Activated CD4-positive, alpha-beta T cell treated with anti-CD3 and anti-CD28 coated beads, Interleukin-2, amount 10 ng/mL, durations not matched to agents 7 days and 5 days (primary cell): ENCODE measurements around the gene COL11A2. TPM values are rescaled to one million over a fixed set of nuclear protein-coding genes. Genes with fewer than 3 reads are reported as not detected.

ENCODE experiments used
- CTCF ChIA-PET: fragments of 350-600 bp; sonication (Branson Sonifier 250); formaldehyde crosslinking; loops from one replicate; lab custom pipeline; 2021; ENCODE audit warnings: antibody characterized with exemption; lab: Charles Lee
- POLR2A ChIA-PET: fragments of 350-600 bp; sonication (Branson Sonifier 250); formaldehyde crosslinking; loops from one replicate; lab custom pipeline; 2021; ENCODE audit warnings: antibody characterized with exemption; lab: Charles Lee
- DNase-seq: peaks from one replicate; pipeline ENCODE4 v3.0.0-alpha.2; 2020
- H3K27ac Mint-ChIP-seq: one replicate; pipeline ENCODE4 v1.8.0; 2021; ENCODE audit warnings: mild to moderate bottlenecking, moderate library complexity, mixed read lengths
- H3K27me3 Mint-ChIP-seq: one replicate; pipeline ENCODE4 v1.8.0; 2021; ENCODE audit warnings: mixed read lengths
- H3K36me3 Mint-ChIP-seq: one replicate; pipeline ENCODE4 v1.8.0; 2021; ENCODE audit warnings: low read depth, mixed read lengths
- H3K4me1 Mint-ChIP-seq: one replicate; pipeline ENCODE4 v1.8.0; 2021; ENCODE audit warnings: mixed read lengths
- H3K4me3 Mint-ChIP-seq: one replicate; pipeline ENCODE4 v1.8.0; 2021; ENCODE audit warnings: mild to moderate bottlenecking, moderate library complexity, mixed read lengths
- H3K9me3 Mint-ChIP-seq: one replicate; pipeline ENCODE4 v1.8.0; 2021; ENCODE audit warnings: mixed read lengths
- total RNA-seq, 2 experiments: library from RNA; stranded (reverse); gene quantifications; one replicate each; pipeline ENCODE4 v1.2.3, GENCODE V29; 2021

The COL11A2 gene
- total RNA-seq, 2 experiments from 2014 or later, result 1.3 to 1.4 TPM

GRCh38 chr6:33165581-33166258, 26.5 kb downstream of the COL11A2 start:
- H3K4me1 Mint-ChIP-seq, result peaks cover 15% of the 10 kb centered on the region
- CTCF ChIA-PET, result interaction anchor here (0.7 kb wide), 1 partner anchor 18 kb away, joined by 3 read pairs; no protein-coding TSS in a partner anchor
- H3K27me3 Mint-ChIP-seq, result no peaks in the 10 kb centered on the region
- H3K4me3 Mint-ChIP-seq, result no peak overlapping the region
- H3K36me3 Mint-ChIP-seq, result no peaks in the 10 kb centered on the region
- no peaks in the 10 kb centered on the region for H3K9me3 Mint-ChIP-seq
- DNase-seq, result no peak
- H3K27ac Mint-ChIP-seq, result no peak overlapping the region
- POLR2A ChIA-PET, result no interaction called here

- Mint-ChIP-seq H3K36me3 (no peaks in the 10 kb centered on the region), H3K27ac (no peak overlapping the region), H3K9me3 (no peaks in the 10 kb centered on the region), H3K4me3 (no peak overlapping the region), H3K27me3 (no peaks in the 10 kb centered on the region), H3K4me1 (peaks cover 19% of the 10 kb centered on the region)
- POLR2A ChIA-PET, result no interaction called here
- CTCF ChIA-PET, result interaction anchor here (0.7 to 1.5 kb wide), 3 partner anchors 11 to 33 kb away, joined by 3 to 8 read pairs (median 6); no protein-coding TSS in a partner anchor
- no peak for DNase-seq
Measured at GRCh38 chr6:33164665-33165373, 27.4 kb downstream of the COL11A2 start.

DNA sequence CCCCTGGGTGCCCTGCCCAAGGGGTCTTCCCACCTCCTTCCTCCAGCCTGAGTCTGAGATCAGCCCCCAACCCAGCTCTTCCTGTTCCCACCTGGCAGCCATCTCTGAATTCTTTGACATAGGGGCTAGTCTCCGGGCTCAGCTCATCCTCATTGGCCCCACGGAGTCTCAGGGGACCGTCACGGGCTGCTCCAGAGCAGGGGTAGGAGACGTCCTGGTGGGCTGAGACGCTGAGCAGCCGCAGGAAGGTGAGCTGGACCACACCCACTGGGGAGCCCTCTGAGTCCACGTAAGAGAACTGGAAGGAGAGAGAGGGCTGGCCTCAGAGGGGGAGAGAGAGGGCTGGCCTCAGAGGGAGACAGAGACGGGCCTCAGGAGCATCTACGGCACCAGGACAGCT, 28.1 kb downstream of the COL11A2 start:
- ChIA-PET CTCF (interaction anchor here (1.1 to 1.5 kb wide), 4 partner anchors 10 to 34 kb away, joined by 3 to 8 read pairs (median 5); no protein-coding TSS in a partner anchor), POLR2A (no interaction called here)
- no peaks in the 10 kb centered on the region for H3K36me3 Mint-ChIP-seq
- no peaks in the 10 kb centered on the region for H3K27me3 Mint-ChIP-seq
- no peak for DNase-seq
- H3K4me1 Mint-ChIP-seq, result peaks cover 19% of the 10 kb centered on the region
- no peak overlapping the region for H3K27ac Mint-ChIP-seq
- H3K4me3 Mint-ChIP-seq, result no peak overlapping the region
- H3K9me3 Mint-ChIP-seq, result no peaks in the 10 kb centered on the region

DNA sequence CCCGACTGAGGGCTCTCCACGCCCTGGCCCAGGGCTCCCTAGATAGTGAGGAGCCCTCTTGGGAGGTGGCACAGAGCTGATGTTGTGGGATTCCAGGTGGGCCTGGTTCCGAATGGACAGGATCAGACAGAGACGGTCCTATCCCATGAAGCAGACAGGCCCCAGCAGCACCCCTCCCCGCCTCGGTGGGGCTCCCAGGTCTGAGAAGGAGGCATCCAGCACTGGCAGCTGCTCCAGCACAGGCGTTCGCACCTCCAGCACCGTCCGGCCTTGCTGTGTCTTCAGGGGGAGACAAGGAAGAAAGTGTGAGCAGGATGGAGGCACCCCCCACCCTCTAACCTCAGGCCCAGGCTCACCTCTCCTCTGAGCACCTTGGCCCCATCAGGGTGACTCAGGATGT, 28.7 kb downstream of the COL11A2 start:
- POLR2A ChIA-PET, result no interaction called here
- no peaks in the 10 kb centered on the region for H3K9me3 Mint-ChIP-seq

DNA sequence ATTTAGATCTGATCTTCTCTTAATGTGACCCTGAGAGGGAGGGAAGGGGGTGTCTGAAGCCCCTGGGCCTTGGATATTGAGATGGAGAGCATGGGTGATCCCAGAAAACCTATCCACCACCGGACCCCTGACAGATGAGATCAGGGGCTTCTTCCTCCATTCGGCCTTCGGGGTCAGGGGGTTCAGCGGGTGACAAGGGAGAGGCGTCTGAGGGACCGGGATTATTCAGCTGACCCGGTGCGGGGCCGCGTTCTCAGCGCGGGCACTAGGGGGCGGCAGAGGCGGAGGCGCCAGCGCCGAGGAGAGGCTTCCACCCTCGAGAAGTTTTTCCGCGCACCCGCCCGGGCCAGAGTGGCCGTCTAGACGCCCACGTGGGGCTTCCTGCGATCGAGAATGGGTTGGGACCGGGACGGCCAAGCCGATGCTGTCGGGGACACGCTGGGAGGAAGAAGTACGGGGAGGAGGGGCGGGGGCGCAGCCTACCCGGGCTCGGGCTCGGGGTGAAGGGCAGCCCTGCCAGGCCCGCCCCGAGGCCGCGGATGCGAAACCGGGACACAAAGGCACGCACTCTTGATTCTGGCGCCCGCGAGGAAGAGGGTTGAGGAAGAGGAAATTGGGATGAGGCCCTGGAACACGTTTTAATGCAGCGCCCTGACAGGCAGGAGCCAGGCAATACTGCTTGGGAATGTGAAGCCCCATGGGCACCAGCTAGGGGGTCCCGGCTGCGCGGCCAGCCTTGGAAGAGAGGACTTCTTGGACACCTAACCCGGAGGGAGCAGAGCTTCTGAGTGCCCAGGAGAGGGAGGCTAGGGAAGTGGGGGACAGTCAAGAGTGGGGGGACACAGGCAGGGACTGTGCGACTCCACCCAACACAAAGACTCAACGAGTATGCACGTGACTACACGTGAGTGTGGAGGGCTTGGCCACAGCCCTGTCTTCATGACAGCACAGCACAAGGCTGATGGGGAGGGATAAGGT, 30.6 kb downstream of the COL11A2 start:
- ChIA-PET POLR2A (no interaction called here), CTCF (interaction anchor here (0.6 to 2.6 kb wide), 9 partner anchors 11 to 162 kb away, joined by 3 to 14 read pairs (median 3); partner anchors contain the start of gene HSD17B8)
- H3K36me3 Mint-ChIP-seq, result no peaks in the 10 kb centered on the region
- H3K27ac Mint-ChIP-seq, result peak overlapping the region; percentile 87
- no peaks in the 10 kb centered on the region for H3K9me3 Mint-ChIP-seq
- peaks cover 19% of the 10 kb centered on the region for H3K4me1 Mint-ChIP-seq
- peak overlapping the region; percentile 77 for H3K4me3 Mint-ChIP-seq
- DNase-seq, result peak; percentile 82
- peaks cover 3% of the 10 kb centered on the region for H3K27me3 Mint-ChIP-seq

More for the DNA sequence above, 28.7 kb downstream of the COL11A2 start:
- peaks cover 2% of the 10 kb centered on the region for H3K27me3 Mint-ChIP-seq
- no peak overlapping the region for H3K27ac Mint-ChIP-seq
- CTCF ChIA-PET, result interaction anchor here (1.1 to 2.6 kb wide), 4 partner anchors 10 to 34 kb away, joined by 3 to 10 read pairs (median 5); no protein-coding TSS in a partner anchor
- peaks cover 19% of the 10 kb centered on the region for H3K4me1 Mint-ChIP-seq
- no peaks in the 10 kb centered on the region for H3K36me3 Mint-ChIP-seq
- DNase-seq, result no peak
- no peak overlapping the region for H3K4me3 Mint-ChIP-seq

DNA sequence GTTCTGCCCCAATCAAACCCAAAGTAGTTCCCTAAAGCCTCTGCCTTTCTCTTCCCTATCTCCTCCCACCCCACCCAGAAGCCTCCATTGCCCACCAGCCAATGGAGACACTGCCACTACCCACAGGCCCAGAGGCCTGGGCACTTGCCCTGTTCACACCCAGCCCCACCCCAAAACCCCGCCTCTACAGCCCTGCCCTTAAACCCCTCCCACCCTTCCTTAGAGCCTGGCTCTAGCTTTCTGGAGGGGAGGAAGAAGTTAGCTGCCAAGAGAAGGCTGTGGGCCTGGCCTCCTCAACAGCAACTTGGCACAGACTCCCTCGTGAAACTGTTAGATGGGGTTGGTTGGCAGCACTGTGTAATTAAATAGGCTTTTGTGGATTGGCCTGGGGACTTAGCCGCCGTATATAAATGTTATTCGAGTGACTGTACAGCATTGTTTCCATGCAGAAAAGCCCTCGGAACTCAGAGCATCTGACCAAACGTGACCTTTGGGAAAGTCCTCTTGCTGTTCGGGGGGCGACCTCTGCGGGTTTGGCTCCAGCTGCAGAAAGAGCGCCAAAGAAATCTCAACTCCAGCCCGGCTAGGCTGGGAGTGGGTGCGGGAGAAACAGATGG, 31.4 kb downstream of the COL11A2 start:
- Mint-ChIP-seq H3K27me3 (peaks cover 3% of the 10 kb centered on the region), H3K4me3 (peak overlapping the region; percentile 77), H3K4me1 (peaks cover 19% of the 10 kb centered on the region), H3K36me3 (no peaks in the 10 kb centered on the region), H3K9me3 (no peaks in the 10 kb centered on the region), H3K27ac (no peak overlapping the region)
- no peak for DNase-seq
- ChIA-PET POLR2A (no interaction called here), CTCF (interaction anchor here (0.6 to 2.6 kb wide), 7 partner anchors 11 to 163 kb away, joined by 3 to 14 read pairs (median 3); no protein-coding TSS in a partner anchor)

- DNase-seq, result no peak
- Mint-ChIP-seq H3K9me3 (no peaks in the 10 kb centered on the region), H3K36me3 (no peaks in the 10 kb centered on the region), H3K4me3 (no peak overlapping the region), H3K4me1 (peaks cover 19% of the 10 kb centered on the region), H3K27me3 (peaks cover 5% of the 10 kb centered on the region), H3K27ac (no peak overlapping the region)
- ChIA-PET POLR2A (no interaction called here), CTCF (interaction anchor here (1.0 to 3.7 kb wide), 2 partner anchors 30 to 89 kb away, joined by 4 to 11 read pairs; no protein-coding TSS in a partner anchor)
Measured at GRCh38 chr6:33160096-33160495, 32.2 kb downstream of the COL11A2 start.

DNA sequence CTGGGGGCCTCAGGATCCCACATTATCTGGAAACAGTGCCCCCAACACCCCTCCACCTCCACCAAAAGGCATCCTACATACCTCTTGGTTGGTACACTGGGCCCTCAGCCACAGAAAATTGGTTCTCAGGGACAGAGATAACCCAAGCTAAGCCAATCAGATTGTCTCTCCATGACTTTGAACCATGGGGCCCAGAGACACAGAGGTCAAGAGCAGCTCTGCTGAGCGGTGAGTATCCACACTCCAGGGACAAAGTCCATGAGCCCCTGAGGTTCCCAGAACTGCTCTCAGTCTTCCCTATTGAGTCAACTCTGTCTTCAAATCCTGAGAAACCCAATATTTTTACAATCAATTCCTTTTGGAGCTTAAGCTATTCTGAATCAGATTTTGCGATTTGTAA, 35.3 kb downstream of the COL11A2 start:
- ChIA-PET POLR2A (no interaction called here), CTCF (interaction anchor here (1.2 to 3.7 kb wide), 2 partner anchors 22 to 92 kb away, joined by 4 to 11 read pairs; no protein-coding TSS in a partner anchor)
- peaks cover 18% of the 10 kb centered on the region for H3K27me3 Mint-ChIP-seq
- peaks cover 16% of the 10 kb centered on the region for H3K4me1 Mint-ChIP-seq
- no peak overlapping the region for H3K27ac Mint-ChIP-seq
- H3K36me3 Mint-ChIP-seq, result no peaks in the 10 kb centered on the region
- DNase-seq, result no peak
- peaks cover 7% of the 10 kb centered on the region for H3K9me3 Mint-ChIP-seq
- no peak overlapping the region for H3K4me3 Mint-ChIP-seq

- ChIA-PET POLR2A (no interaction called here), CTCF (no interaction called here)
- no peak for DNase-seq
- H3K9me3 Mint-ChIP-seq, result peaks cover 11% of the 10 kb centered on the region
- no peak overlapping the region for H3K4me3 Mint-ChIP-seq
- H3K27ac Mint-ChIP-seq, result no peak overlapping the region
- H3K36me3 Mint-ChIP-seq, result no peaks in the 10 kb centered on the region
- peaks cover 21% of the 10 kb centered on the region for H3K27me3 Mint-ChIP-seq
- H3K4me1 Mint-ChIP-seq, result peaks cover 12% of the 10 kb centered on the region
Measured at GRCh38 chr6:33156561-33156960, 35.7 kb downstream of the COL11A2 start.

DNA sequence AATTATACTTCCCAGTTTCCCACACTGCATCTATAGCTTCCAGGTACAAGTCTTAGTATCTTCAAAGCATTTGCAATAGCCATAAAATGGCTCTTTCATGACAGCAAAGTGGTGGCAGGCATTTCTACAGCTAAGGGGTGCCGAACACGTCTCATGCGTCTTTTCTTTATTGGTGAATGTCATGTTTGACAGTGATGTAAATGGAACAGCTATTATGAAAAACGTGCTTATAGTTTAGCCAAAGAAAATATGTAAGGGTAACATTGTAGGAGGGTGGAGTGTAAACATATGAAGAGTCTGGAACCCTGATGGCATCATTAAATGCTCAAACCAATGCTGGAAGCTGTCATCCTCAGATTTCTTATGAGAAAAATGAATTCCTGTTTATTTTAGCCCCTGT, 37.9 kb downstream of the COL11A2 start:
- no peak for DNase-seq
- ChIA-PET CTCF (interaction anchor here (0.9 to 1.8 kb wide), 4 partner anchors 11 to 94 kb away, joined by 3 to 7 read pairs (median 3); no protein-coding TSS in a partner anchor), POLR2A (no interaction called here)
- H3K4me3 Mint-ChIP-seq, result no peak overlapping the region
- H3K9me3 Mint-ChIP-seq, result peaks cover 11% of the 10 kb centered on the region
- peaks cover 32% of the 10 kb centered on the region for H3K27me3 Mint-ChIP-seq
- no peaks in the 10 kb centered on the region for H3K4me1 Mint-ChIP-seq
- H3K36me3 Mint-ChIP-seq, result no peaks in the 10 kb centered on the region
- H3K27ac Mint-ChIP-seq, result no peak overlapping the region

DNA sequence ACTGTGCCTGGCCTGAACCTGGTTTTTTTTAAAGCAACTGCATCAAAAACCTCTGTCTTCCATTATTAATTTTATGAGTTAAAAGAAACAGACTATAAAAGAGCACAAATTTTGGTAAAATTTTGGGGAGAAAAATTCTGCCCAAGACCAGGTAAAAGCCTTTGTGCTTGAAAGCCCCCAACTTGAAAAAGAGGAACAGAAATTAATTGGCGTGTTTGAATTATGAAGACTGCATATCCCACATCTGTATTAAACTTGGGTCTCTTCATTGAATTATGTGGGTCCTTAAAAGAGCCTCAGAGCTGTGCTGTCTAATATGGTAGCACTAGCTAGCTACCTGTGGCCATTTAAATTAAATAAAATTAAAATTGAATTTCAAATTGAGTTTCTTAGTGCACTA, 41.2 kb downstream of the COL11A2 start:
- ChIA-PET POLR2A (no interaction called here), CTCF (interaction anchor here (0.6 to 1.9 kb wide), 4 partner anchors 15 to 97 kb away, joined by 3 to 6 read pairs (median 4); no protein-coding TSS in a partner anchor)
- no peak overlapping the region for H3K4me3 Mint-ChIP-seq
- no peaks in the 10 kb centered on the region for H3K4me1 Mint-ChIP-seq
- no peak overlapping the region for H3K27ac Mint-ChIP-seq
- H3K36me3 Mint-ChIP-seq, result no peaks in the 10 kb centered on the region
- peaks cover 11% of the 10 kb centered on the region for H3K9me3 Mint-ChIP-seq
- H3K27me3 Mint-ChIP-seq, result peaks cover 37% of the 10 kb centered on the region
- no peak for DNase-seq
